ENCODE measurements around the gene IFI27.

Gene IFI27

GRCh38 chr14:94136575-94137331, 26.2 kb downstream of the IFI27 start:
- Histone ChIP-seq H3K27me3 (ENCODE audit: insufficient read depth, low read length, poor library complexity) (no peaks in the 10 kb centered on the region), H3K4me1 (ENCODE audit: insufficient read depth, low read length) (no peaks in the 10 kb centered on the region; the same call in 1 of the 2 replicates), H3K79me2 (ENCODE audit: insufficient read depth, low read length) (no peaks in the 10 kb centered on the region), H2AFZ (ENCODE audit: low read depth, low read length) (0 out of 2 replicates have a peak overlapping the region, but pooled peaks have one; percentile 30), H3K36me3 (ENCODE audit: insufficient read depth, low read length) (no peaks in the 10 kb centered on the region), H3K9me3 (ENCODE audit: insufficient read depth, low read length, severe bottlenecking) (no peaks in the 10 kb centered on the region), H4K20me1 (ENCODE audit: insufficient read depth, low read length) (no peaks in the 10 kb centered on the region), H3K9ac (ENCODE audit: low read depth, low read length) (no peak overlapping the region), H3K27ac (ENCODE audit: low read length) (no peak overlapping the region), H3K4me3 (ENCODE audit: low read depth in 1 of 2, low read length in 2 of 2) (no peak overlapping the region), H3K4me2 (ENCODE audit: insufficient read depth, low read length) (no peak overlapping the region)
- ATAC-seq (ENCODE audit: insufficient read depth, low read depth) (peak; percentile 91), DNase-seq (peak; percentile 78)
- TF ChIP-seq, protein P1, sequence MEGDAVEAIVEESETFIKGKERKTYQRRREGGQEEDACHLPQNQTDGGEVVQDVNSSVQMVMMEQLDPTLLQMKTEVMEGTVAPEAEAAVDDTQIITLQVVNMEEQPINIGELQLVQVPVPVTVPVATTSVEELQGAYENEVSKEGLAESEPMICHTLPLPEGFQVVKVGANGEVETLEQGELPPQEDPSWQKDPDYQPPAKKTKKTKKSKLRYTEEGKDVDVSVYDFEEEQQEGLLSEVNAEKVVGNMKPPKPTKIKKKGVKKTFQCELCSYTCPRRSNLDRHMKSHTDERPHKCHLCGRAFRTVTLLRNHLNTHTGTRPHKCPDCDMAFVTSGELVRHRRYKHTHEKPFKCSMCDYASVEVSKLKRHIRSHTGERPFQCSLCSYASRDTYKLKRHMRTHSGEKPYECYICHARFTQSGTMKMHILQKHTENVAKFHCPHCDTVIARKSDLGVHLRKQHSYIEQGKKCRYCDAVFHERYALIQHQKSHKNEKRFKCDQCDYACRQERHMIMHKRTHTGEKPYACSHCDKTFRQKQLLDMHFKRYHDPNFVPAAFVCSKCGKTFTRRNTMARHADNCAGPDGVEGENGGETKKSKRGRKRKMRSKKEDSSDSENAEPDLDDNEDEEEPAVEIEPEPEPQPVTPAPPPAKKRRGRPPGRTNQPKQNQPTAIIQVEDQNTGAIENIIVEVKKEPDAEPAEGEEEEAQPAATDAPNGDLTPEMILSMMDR (IDR thresholded peaks at IDR 0.05; ENCODE audit: borderline replicate concordance, extremely low read depth, low read length, poor library complexity, severe bottlenecking), result peak; percentile 94
- TF ChIP-seq EZH2 (IDR thresholded peaks at IDR 0.05; ENCODE audit: borderline replicate concordance, low read depth, low read length, severe bottlenecking), result no peak

DNA sequence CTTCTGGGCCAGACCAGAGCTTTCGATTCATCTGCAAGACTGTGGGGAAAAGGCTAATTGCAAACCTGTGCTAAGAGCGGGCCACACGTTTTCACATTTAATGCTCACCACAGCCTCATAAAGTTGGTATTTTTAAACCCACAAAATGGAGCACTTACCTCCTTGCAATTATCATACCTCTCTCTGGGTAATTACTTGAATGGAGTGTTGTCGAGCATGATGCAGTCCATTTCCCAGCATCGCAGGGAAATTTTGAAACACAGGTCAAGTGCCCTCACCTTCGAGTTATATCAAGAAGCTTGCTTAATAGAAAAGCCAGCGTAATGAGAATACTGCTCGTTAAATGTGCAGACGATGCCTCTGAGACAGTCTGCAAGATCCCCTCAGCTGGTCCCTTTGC, 27.7 kb downstream of the IFI27 start:
- no peak for TF ChIP-seq EZH2 (IDR thresholded peaks at IDR 0.05; ENCODE audit: borderline replicate concordance, low read depth, low read length, severe bottlenecking)
- TF ChIP-seq, protein P1 (IDR thresholded peaks at IDR 0.05; ENCODE audit: borderline replicate concordance, extremely low read depth, low read length, poor library complexity, severe bottlenecking), result no peak
- ATAC-seq (ENCODE audit: insufficient read depth, low read depth), result no peak
- no peak overlapping the region for H3K4me2 ChIP-seq (ENCODE audit: insufficient read depth, low read length)
- no peak overlapping the region for H3K9ac ChIP-seq (ENCODE audit: low read depth, low read length)
- no peaks in the 10 kb centered on the region; the same call in 1 of the 2 replicates for H3K4me1 ChIP-seq (ENCODE audit: insufficient read depth, low read length)
- no peak overlapping the region for H3K4me3 ChIP-seq (ENCODE audit: low read depth in 1 of 2, low read length in 2 of 2)
- H3K36me3 ChIP-seq (ENCODE audit: insufficient read depth, low read length), result no peaks in the 10 kb centered on the region
- H3K79me2 ChIP-seq (ENCODE audit: insufficient read depth, low read length), result no peaks in the 10 kb centered on the region
- H2AFZ ChIP-seq (ENCODE audit: low read depth, low read length), result no peak overlapping the region
- no peaks in the 10 kb centered on the region for H3K9me3 ChIP-seq (ENCODE audit: insufficient read depth, low read length, severe bottlenecking)
- DNase-seq, result no peak
- no peaks in the 10 kb centered on the region for H4K20me1 ChIP-seq (ENCODE audit: insufficient read depth, low read length)
- H3K27ac ChIP-seq (ENCODE audit: low read length), result no peak overlapping the region
- no peaks in the 10 kb centered on the region for H3K27me3 ChIP-seq (ENCODE audit: insufficient read depth, low read length, poor library complexity)

GRCh38 chr14:94139006-94139405, 28.5 kb downstream of the IFI27 start:
- H3K9me3 ChIP-seq (ENCODE audit: insufficient read depth, low read length, severe bottlenecking), result no peaks in the 10 kb centered on the region
- H3K4me2 ChIP-seq (ENCODE audit: insufficient read depth, low read length), result no peak overlapping the region
- no peaks in the 10 kb centered on the region; the same call in 1 of the 2 replicates for H3K4me1 ChIP-seq (ENCODE audit: insufficient read depth, low read length)
- H3K36me3 ChIP-seq (ENCODE audit: insufficient read depth, low read length), result no peaks in the 10 kb centered on the region
- H3K9ac ChIP-seq (ENCODE audit: low read depth, low read length), result no peak overlapping the region
- ATAC-seq (ENCODE audit: insufficient read depth, low read depth), result no peak
- no peaks in the 10 kb centered on the region for H3K27me3 ChIP-seq (ENCODE audit: insufficient read depth, low read length, poor library complexity)
- H3K79me2 ChIP-seq (ENCODE audit: insufficient read depth, low read length), result no peaks in the 10 kb centered on the region
- TF ChIP-seq, protein P1 (IDR thresholded peaks at IDR 0.05; ENCODE audit: borderline replicate concordance, extremely low read depth, low read length, poor library complexity, severe bottlenecking), result no peak
- TF ChIP-seq EZH2 (IDR thresholded peaks at IDR 0.05; ENCODE audit: borderline replicate concordance, low read depth, low read length, severe bottlenecking), result no peak
- no peak overlapping the region for H2AFZ ChIP-seq (ENCODE audit: low read depth, low read length)
- no peak overlapping the region for H3K27ac ChIP-seq (ENCODE audit: low read length)
- no peak overlapping the region for H3K4me3 ChIP-seq (ENCODE audit: low read depth in 1 of 2, low read length in 2 of 2)
- no peak for DNase-seq
- H4K20me1 ChIP-seq (ENCODE audit: insufficient read depth, low read length), result no peaks in the 10 kb centered on the region
